ENCODE measurements around the gene ZNF419. TPM values are rescaled to one million over a fixed set of nuclear protein-coding genes. Genes with fewer than 3 reads are reported as not detected.
"Not testable (repeated sequence)": the region's sequence is repeated elsewhere in the genome, so short reads cannot be mapped to it uniquely, and the experiment has no call there.

Gene ZNF419
- polyA plus RNA-seq = 12.4 TPM

- not testable (repeated sequence) for H3K27me3 Mint-ChIP-seq
- Mint-ChIP-seq H3K4me3 (peak within 1 kb of the TSS; percentile 68 to 91 (median 86)), H3K9me3 (peaks cover 11 to 24% (median 18%) of the 10 kb centered on the region in 3 donors)
Measured at GRCh38 chr19:57487477-57488298, at the start of gene ZNF419. Gene ZNF419 (plus strand): TSS chr19:57487750. CDS start chr19:57487951, 201 bp downstream.

DNA sequence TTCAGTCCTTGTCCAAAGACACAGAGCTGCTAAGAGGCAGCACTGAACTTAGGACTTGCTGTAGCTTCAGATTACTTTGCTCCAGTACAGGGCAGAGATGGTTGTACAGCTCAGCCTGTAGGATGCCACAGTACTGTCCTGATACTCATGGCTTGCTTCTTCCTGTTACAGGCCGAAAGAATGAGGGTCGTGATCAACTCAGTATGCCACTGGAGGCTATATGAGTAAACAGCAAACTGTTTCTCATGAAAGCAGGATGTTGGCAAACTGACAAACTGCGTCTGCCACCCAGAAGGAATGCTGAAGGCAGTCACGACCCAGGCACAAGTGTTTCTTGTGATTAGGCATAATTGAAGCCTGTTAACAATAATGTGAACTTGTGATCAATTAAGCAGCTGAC is 49.6 kb upstream of the ZNF419 start:
- Mint-ChIP-seq H3K36me3 (peaks cover 29% of the 10 kb centered on the region), H3K27me3 (no peaks in the 10 kb centered on the region), H3K9me3 (peaks cover 9 to 13% (median 11%) of the 10 kb centered on the region in 3 donors), H3K4me3 (peak overlapping the region in 1 of 4 donors; percentile 63), H3K27ac (no peak overlapping the region), H3K4me1 (peaks cover 22 to 36% (median 26%) of the 10 kb centered on the region in 3 donors)

More at GRCh38 chr19:57487477-57488298, at the start of gene ZNF419:
- H3K4me1 Mint-ChIP-seq = peaks cover 10 to 15% (median 11%) of the 10 kb centered on the region in 3 donors
- peak within 1 kb of the TSS; percentile 5 to 96 (median 40) for H3K27ac Mint-ChIP-seq
- peaks cover 30% of the 10 kb centered on the region for H3K36me3 Mint-ChIP-seq

DNA sequence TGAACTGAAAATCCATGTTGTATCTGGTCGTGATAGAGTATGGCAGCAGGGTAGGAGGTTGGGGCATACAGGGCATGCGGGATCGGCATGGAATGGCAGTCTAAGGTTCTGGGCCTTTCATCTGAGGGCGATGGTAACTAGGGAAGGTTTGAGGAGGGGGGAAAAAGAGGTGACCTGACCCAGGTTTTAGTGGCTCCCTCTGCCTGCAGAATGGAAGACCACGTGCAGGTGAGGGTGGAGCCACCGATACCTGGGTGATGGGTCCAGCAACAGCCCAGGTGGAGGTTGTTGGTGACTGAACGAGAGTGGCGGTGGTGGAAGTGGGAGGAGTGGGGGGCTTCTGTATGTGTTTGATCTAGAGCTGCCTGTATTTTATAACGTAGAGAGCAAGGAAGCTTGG is 48.6 kb upstream of the ZNF419 start:
- no peaks in the 10 kb centered on the region for H3K27me3 Mint-ChIP-seq
- peaks cover 22 to 43% (median 26%) of the 10 kb centered on the region in 3 donors for H3K4me1 Mint-ChIP-seq
- H3K9me3 Mint-ChIP-seq = peaks cover 10 to 13% (median 12%) of the 10 kb centered on the region in 3 donors
- H3K36me3 Mint-ChIP-seq = peaks cover 29% of the 10 kb centered on the region
- no peak overlapping the region for H3K27ac Mint-ChIP-seq
- peak overlapping the region in 1 of 4 donors; percentile 63 for H3K4me3 Mint-ChIP-seq

- peaks cover 36% of the 10 kb centered on the region for H3K36me3 Mint-ChIP-seq
- H3K4me1 Mint-ChIP-seq = peaks cover 6 to 24% (median 10%) of the 10 kb centered on the region in 3 donors
- no peaks in the 10 kb centered on the region for H3K27me3 Mint-ChIP-seq
- H3K9me3 Mint-ChIP-seq = peaks cover 13 to 21% (median 19%) of the 10 kb centered on the region in 3 donors
- no peak overlapping the region for H3K4me3 Mint-ChIP-seq
- no peak overlapping the region for H3K27ac Mint-ChIP-seq
Measured at GRCh38 chr19:57441979-57442752, 45.4 kb upstream of the ZNF419 start.

DNA sequence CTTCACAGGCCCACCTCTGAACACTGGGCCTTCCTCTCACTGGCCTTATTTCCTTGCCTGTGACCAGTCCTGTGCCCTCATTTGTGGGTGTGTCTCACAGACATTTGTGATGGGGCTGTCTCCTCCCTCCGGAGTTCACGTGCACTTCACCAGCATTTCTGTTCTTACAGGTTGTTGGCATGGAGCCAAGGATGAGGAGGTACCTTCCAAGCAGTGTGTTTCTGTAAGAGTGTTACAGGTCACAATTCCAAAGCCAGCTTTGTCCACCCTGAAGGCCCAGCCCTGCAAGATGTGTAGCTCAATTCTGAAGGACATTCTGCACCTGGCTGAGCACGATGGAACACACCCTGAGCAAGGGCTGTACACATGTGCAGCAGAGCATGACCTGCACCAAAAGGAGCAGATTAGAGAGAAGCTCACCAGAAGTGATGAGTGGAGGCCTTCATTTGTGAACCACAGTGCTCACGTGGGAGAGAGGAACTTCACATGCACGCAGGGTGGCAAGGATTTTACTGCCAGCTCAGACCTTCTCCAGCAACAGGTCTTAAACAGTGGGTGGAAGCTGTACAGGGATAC is 44.3 kb upstream of the ZNF419 start:
- Mint-ChIP-seq H3K4me3 (peak overlapping the region in 2 of 4 donors; percentile 60 to 63), H3K4me1 (peaks cover 6 to 24% (median 10%) of the 10 kb centered on the region in 3 donors)

DNA sequence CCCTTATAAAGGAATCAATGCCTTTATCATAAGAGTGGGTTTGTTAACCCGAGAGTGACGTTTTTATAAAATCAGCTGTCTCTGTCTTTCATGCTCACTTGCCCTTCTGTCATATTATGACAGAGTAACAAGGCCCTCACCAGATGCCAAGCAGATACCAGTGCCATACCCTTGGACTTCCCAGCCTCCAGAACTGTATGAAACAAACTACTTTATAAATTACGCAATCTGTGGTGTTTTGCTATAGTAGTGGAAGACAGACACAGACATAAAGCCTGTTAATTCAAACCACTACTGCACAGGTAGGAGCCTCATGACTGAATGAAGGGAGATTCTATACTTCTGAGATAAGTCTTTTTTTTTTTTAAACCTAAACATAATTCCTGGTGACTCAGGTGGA is 35.2 kb upstream of the ZNF419 start:
- Mint-ChIP-seq H3K9me3 (peaks cover 3 to 18% (median 4%) of the 10 kb centered on the region in 3 donors), H3K4me1 (no peaks in the 10 kb centered on the region), H3K36me3 (peaks cover 22% of the 10 kb centered on the region), H3K4me3 (no peak overlapping the region), H3K27ac (no peak overlapping the region), H3K27me3 (no peaks in the 10 kb centered on the region)

More for the DNA sequence above, 44.3 kb upstream of the ZNF419 start:
- Mint-ChIP-seq H3K27me3 (no peaks in the 10 kb centered on the region), H3K9me3 (peaks cover 13 to 21% (median 19%) of the 10 kb centered on the region in 3 donors), H3K27ac (peak overlapping the region in 1 of 3 donors; percentile 86), H3K36me3 (peaks cover 36% of the 10 kb centered on the region)

DNA sequence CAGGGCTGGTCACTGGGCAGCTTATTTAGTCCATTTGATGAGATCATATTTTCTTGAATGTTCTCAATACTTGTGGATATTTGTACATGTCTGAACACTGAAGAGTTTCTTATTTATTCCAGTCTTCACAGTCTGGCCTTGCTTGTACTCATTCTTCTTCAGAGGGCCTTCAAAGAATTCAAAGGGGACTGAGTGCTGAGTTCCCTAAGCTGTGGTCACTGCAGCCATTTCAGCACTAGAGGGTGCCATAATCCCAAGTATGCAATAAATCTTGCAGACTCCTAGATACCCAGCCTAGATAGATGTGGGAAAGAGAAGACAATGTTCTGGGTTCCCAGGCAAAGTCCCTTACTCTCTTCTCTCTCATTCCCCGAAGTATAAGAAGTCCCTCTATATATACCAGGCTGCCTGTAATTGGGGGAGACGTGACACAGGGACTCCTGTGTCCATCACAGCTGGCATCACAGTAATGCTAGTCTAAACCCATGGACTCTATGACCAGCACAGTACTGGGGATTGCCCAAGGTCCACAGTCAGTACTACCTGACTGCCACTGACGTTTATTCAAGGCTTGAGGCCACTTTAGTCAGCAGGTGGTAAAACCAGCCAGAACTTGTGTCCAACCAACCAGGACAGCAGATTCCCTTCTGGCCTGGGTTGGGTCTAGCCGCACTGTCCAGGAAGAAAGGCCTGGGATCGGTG is 21.7 kb upstream of the ZNF419 start:
- Mint-ChIP-seq H3K36me3 (peaks cover 12% of the 10 kb centered on the region), H3K4me3 (no peak overlapping the region), H3K27me3 (no peaks in the 10 kb centered on the region), H3K27ac (no peak overlapping the region), H3K4me1 (no peaks in the 10 kb centered on the region), H3K9me3 (peaks cover 11 to 58% (median 35%) of the 10 kb centered on the region in 3 donors)

DNA sequence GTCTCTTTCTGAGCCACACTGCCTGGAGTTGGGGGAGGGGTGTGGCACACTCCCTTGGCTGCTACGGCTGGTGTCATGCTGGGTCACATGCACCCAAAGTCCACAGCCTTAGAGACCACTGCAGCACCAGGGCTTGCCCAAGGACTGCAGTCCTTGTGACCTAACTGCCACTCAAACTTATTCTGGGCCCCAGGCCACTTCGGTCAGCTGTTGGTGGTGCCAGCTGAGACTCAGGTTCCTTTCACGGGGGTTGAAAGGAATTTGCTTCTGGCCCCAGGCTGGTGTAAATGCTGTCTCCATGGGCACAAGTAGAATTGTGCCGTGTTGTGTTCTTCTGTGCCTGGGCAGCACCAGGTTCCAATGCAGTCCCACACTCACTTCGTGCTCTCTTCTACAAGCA is 21.1 kb upstream of the ZNF419 start:
- Mint-ChIP-seq H3K36me3 (peaks cover 13% of the 10 kb centered on the region), H3K4me3 (no peak overlapping the region), H3K4me1 (no peaks in the 10 kb centered on the region), H3K27me3 (no peaks in the 10 kb centered on the region), H3K9me3 (peaks cover 12 to 54% (median 38%) of the 10 kb centered on the region in 3 donors), H3K27ac (no peak overlapping the region)

- no peak overlapping the region for H3K4me3 Mint-ChIP-seq
- H3K9me3 Mint-ChIP-seq = peaks cover 20 to 65% (median 55%) of the 10 kb centered on the region in 3 donors
- H3K4me1 Mint-ChIP-seq = peaks cover 4 to 16% (median 6%) of the 10 kb centered on the region in 3 donors
- no peaks in the 10 kb centered on the region for H3K27me3 Mint-ChIP-seq
- no peak overlapping the region for H3K27ac Mint-ChIP-seq
- peaks cover 27% of the 10 kb centered on the region for H3K36me3 Mint-ChIP-seq
Measured at GRCh38 chr19:57473646-57474045, 13.9 kb upstream of the ZNF419 start.

- peak within 1 kb of the TSS; percentile 43 to 97 (median 89) for H3K27ac Mint-ChIP-seq
- peaks cover 25% of the 10 kb centered on the region for H3K36me3 Mint-ChIP-seq
- H3K4me1 Mint-ChIP-seq = peaks cover 4 to 16% (median 6%) of the 10 kb centered on the region in 3 donors
- peaks cover 2% of the 10 kb centered on the region for H3K27me3 Mint-ChIP-seq
- H3K9me3 Mint-ChIP-seq = peaks cover 12 to 52% (median 42%) of the 10 kb centered on the region in 3 donors
- H3K4me3 Mint-ChIP-seq = peak within 1 kb of the TSS; percentile 70 to 96 (median 94)
Measured at GRCh38 chr19:57477191-57478008, 10.2 kb upstream of the ZNF419 start, which contains the start of gene ZNF772. Gene ZNF772 (minus strand): TSS chr19:57477566. CDS start chr19:57477309, 257 bp downstream.

DNA sequence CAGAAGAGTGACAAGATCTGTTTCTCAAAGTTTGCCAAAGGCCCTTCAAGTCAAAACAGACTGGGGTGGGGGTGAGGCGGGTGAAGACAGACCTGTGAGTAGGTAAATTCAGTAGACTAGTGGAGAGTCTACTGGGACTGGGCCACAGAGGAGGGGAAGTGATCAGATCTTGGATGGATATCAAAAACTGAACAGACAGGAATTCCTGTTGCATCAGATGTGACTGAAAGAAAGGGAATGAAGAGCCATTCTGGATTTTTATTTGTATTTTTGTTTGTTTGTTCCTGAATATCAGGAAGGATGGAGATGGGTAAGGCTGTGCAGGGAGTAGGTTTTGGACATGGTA is 722 bp downstream of the ZNF419 start:
- H3K9me3 Mint-ChIP-seq = peaks cover 11 to 26% (median 23%) of the 10 kb centered on the region in 3 donors
- peaks cover 10 to 15% (median 11%) of the 10 kb centered on the region in 3 donors for H3K4me1 Mint-ChIP-seq
- H3K4me3 Mint-ChIP-seq = peak overlapping the region; percentile 68 to 91 (median 86)
- peak overlapping the region in 1 of 3 donors; percentile 40 for H3K27ac Mint-ChIP-seq
- peaks cover 35% of the 10 kb centered on the region for H3K36me3 Mint-ChIP-seq
- not testable (repeated sequence) for H3K27me3 Mint-ChIP-seq

DNA sequence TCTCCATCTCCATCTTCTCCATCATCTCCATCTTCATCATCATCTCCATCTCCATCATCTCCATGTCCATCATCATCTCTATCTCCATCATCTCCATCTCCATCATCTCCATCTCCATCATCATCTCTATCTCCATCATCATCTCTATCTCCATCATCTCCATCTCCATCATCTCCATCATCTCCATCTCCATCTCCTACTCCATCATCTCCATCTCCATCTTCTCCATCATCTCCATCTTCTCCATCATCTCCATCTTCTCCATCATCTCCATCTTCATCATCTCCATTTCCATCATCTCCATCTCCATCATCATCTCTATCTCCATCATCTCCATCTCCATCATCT is 11.8 kb downstream of the ZNF419 start:
- Mint-ChIP-seq H3K36me3 (peaks cover 34% of the 10 kb centered on the region), H3K4me1 (peaks cover 18 to 24% (median 19%) of the 10 kb centered on the region in 3 donors), H3K27ac (peak overlapping the region in 2 of 3 donors; percentile 70 to 91), H3K9me3 (peaks cover 25 to 32% (median 28%) of the 10 kb centered on the region in 3 donors), H3K4me3 (peak overlapping the region; percentile 63 to 93 (median 74))
- not testable (repeated sequence) for H3K27me3 Mint-ChIP-seq

DNA sequence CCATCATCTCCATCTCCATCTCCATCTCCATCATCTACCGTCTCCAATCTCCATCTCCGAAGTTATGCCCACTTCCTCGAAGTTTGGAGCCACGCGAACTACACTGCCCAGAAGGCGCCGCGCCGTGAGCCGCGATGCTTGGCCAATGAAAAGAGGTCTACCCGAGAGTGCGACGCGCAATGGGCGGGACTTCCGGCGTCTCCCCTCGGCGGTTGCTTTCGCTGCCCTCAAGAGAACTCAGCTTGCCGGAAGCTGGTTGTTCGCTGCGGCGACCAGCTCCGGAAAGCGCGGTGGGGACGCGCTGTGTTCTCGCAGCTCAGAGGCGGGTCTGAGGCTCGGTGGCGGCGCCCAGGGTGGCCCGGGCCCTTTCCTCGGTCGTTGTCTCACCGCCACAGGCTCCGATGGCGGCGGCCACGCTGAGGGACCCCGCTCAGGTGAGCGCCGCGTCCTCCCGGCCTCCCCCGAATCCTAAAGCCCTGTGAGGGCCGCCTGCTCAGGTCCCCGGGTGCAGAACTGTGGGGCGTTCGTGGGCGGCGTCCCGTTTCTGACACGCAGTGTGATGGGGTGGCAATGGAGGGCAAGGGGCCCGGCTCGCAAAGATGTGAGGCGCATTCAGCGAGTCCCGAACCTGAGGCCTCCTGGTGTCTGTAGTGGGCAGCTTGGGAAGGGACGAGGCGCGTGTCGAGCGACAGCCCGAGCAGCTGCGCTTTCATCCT is 12.3 kb downstream of the ZNF419 start, which contains the start of gene ZNF773:
Gene ZNF773 (plus strand): TSS at position 259 of the 716 bp plus-strand sequence. CDS start 143 bp downstream, at position 402.
- peak within 1 kb of the TSS in 2 of 3 donors; percentile 70 to 91 for H3K27ac Mint-ChIP-seq
- peaks cover 18 to 24% (median 19%) of the 10 kb centered on the region in 3 donors for H3K4me1 Mint-ChIP-seq
- peaks cover 25 to 32% (median 28%) of the 10 kb centered on the region in 3 donors for H3K9me3 Mint-ChIP-seq
- H3K27me3 Mint-ChIP-seq = not testable (repeated sequence)
- peaks cover 30% of the 10 kb centered on the region for H3K36me3 Mint-ChIP-seq
- H3K4me3 Mint-ChIP-seq = peak within 1 kb of the TSS; percentile 63 to 93 (median 82)
